Panc1 (cell line): ENCODE measurements around the gene ACTL6A.

Source experiments
- POLR2AphosphoS5 ChIP-seq: IDR thresholded peaks from 2 replicates; pipeline ENCODE4 v1.6.1; 2012; ENCODE audit warnings: mild to moderate bottlenecking, low read depth, low read length, moderate library complexity
- TCF7L2 ChIP-seq: IDR thresholded peaks from 2 replicates; pipeline ENCODE4 v1.6.1; 2011; ENCODE audit warnings: mild to moderate bottlenecking, low read depth, low read length, inconsistent platforms
- TF ChIP-seq, protein P1 (sequence below): fragments of 450-650 bp; IDR thresholded peaks from 2 replicates; pipeline ENCODE4 v1.5.1; 2017; ENCODE audit warnings: mild to moderate bottlenecking
- TF ChIP-seq, protein P2 (sequence below), 2 experiments: IDR thresholded peaks; 2 replicates each; pipeline ENCODE4 v1.6.1; 2011 to 2012; ENCODE audit warnings: low read depth in 2 of 2, control low read depth in 1 of 2, low read length in 1 of 2, mild to moderate bottlenecking in 1 of 2, moderate library complexity in 1 of 2; ENCODE audit not compliant: insufficient read depth in 1 of 2

DNA sequence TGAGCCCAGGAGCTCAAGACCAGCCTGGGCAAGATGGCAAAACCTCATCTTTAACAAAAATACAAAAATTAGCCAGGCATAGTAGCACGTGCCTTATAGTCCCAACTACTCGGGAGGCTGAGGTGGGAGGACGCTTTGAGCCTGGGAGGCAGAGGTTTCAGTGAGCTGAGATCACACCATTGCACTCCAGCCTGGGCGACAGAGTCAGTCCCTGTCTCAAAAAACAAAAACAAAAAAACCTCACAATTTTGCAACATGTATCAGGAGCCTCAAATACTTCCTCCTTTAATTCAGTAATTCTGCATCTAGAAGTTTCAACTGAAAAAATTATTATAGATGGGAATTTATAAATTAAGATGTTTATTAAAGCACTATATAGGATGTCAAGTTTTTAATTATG, 40.6 kb downstream of the ACTL6A start:
- TF ChIP-seq, protein P1, sequence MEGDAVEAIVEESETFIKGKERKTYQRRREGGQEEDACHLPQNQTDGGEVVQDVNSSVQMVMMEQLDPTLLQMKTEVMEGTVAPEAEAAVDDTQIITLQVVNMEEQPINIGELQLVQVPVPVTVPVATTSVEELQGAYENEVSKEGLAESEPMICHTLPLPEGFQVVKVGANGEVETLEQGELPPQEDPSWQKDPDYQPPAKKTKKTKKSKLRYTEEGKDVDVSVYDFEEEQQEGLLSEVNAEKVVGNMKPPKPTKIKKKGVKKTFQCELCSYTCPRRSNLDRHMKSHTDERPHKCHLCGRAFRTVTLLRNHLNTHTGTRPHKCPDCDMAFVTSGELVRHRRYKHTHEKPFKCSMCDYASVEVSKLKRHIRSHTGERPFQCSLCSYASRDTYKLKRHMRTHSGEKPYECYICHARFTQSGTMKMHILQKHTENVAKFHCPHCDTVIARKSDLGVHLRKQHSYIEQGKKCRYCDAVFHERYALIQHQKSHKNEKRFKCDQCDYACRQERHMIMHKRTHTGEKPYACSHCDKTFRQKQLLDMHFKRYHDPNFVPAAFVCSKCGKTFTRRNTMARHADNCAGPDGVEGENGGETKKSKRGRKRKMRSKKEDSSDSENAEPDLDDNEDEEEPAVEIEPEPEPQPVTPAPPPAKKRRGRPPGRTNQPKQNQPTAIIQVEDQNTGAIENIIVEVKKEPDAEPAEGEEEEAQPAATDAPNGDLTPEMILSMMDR = no peak
- TF ChIP-seq POLR2AphosphoS5 (no peak), TCF7L2 (no peak)
- TF ChIP-seq, protein P2, sequence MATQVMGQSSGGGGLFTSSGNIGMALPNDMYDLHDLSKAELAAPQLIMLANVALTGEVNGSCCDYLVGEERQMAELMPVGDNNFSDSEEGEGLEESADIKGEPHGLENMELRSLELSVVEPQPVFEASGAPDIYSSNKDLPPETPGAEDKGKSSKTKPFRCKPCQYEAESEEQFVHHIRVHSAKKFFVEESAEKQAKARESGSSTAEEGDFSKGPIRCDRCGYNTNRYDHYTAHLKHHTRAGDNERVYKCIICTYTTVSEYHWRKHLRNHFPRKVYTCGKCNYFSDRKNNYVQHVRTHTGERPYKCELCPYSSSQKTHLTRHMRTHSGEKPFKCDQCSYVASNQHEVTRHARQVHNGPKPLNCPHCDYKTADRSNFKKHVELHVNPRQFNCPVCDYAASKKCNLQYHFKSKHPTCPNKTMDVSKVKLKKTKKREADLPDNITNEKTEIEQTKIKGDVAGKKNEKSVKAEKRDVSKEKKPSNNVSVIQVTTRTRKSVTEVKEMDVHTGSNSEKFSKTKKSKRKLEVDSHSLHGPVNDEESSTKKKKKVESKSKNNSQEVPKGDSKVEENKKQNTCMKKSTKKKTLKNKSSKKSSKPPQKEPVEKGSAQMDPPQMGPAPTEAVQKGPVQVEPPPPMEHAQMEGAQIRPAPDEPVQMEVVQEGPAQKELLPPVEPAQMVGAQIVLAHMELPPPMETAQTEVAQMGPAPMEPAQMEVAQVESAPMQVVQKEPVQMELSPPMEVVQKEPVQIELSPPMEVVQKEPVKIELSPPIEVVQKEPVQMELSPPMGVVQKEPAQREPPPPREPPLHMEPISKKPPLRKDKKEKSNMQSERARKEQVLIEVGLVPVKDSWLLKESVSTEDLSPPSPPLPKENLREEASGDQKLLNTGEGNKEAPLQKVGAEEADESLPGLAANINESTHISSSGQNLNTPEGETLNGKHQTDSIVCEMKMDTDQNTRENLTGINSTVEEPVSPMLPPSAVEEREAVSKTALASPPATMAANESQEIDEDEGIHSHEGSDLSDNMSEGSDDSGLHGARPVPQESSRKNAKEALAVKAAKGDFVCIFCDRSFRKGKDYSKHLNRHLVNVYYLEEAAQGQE (IDR thresholded peaks at IDR 0.05; ENCODE audit: insufficient read depth in 1 of 2, low read depth in 2 of 2, low read length in 1 of 2) = no peak
